Activated CD4-positive, alpha-beta memory T cell treated with anti-CD3 and anti-CD28 coated beads for 36 hours (primary cell): ENCODE results near the gene BROX. TPM values are rescaled to one million over a fixed set of nuclear protein-coding genes. Genes with fewer than 3 reads are reported as not detected.

ENCODE experiments used
- CTCF ChIA-PET: fragments of 350-600 bp; sonication (Branson Sonifier 250); formaldehyde crosslinking; loops from one replicate; lab custom pipeline; 2021; ENCODE audit warnings: antibody characterized with exemption, inconsistent platforms; lab: Charles Lee
- POLR2A ChIA-PET: fragments of 350-600 bp; sonication (Branson Sonifier 250); formaldehyde crosslinking; loops from one replicate; lab custom pipeline; 2021; ENCODE audit warnings: antibody characterized with exemption; lab: Charles Lee
- DNase-seq: peaks from one replicate; pipeline ENCODE4 v3.0.0-alpha.2; 2020
- H3K27ac Mint-ChIP-seq: one replicate; pipeline ENCODE4 v1.8.0; 2021; ENCODE audit warnings: mixed read lengths
- H3K27me3 Mint-ChIP-seq: one replicate; pipeline ENCODE4 v1.8.0; 2021; ENCODE audit warnings: mixed read lengths
- H3K36me3 Mint-ChIP-seq: one replicate; pipeline ENCODE4 v1.8.0; 2021; ENCODE audit warnings: mixed read lengths
- H3K4me1 Mint-ChIP-seq: one replicate; pipeline ENCODE4 v1.8.0; 2021; ENCODE audit warnings: low read depth, mixed read lengths
- H3K4me3 Mint-ChIP-seq: one replicate; pipeline ENCODE4 v1.8.0; 2021; ENCODE audit warnings: mild to moderate bottlenecking, mixed read lengths
- H3K9me3 Mint-ChIP-seq: one replicate; pipeline ENCODE4 v1.8.0; 2021; ENCODE audit warnings: mixed read lengths
- intact Hi-C: fragments of 100-400 bp; cut with micrococcal nuclease; formaldehyde crosslinking; loops from one replicate; pipeline ENCODE4 v1.15.1; 2023
- total RNA-seq, 2 experiments: library from RNA; stranded (reverse); gene quantifications; one replicate each; pipeline ENCODE4 v1.2.3, GENCODE V29; 2021

BROX gene
- total RNA-seq, 2 experiments from 2014 or later: 37.4 to 39.7 TPM

- no peaks in the 10 kb centered on the region for H3K4me1 Mint-ChIP-seq
- CTCF ChIA-PET: no interaction called here
Measured at GRCh38 chr1:222783051-222783450, 70.7 kb downstream of the BROX start.

GRCh38 chr1:222784371-222784770, 72.0 kb downstream of the BROX start:
- ChIA-PET CTCF (no interaction called here), POLR2A (no interaction called here)
- no peak for DNase-seq
- no peaks in the 10 kb centered on the region for H3K36me3 Mint-ChIP-seq
- H3K9me3 Mint-ChIP-seq: no peaks in the 10 kb centered on the region
- intact Hi-C loops: no loop called here
- no peak overlapping the region for H3K4me3 Mint-ChIP-seq
- peaks cover 18% of the 10 kb centered on the region for H3K27me3 Mint-ChIP-seq
- no peaks in the 10 kb centered on the region for H3K4me1 Mint-ChIP-seq
- H3K27ac Mint-ChIP-seq: no peak overlapping the region

More at GRCh38 chr1:222783051-222783450, 70.7 kb downstream of the BROX start:
- Mint-ChIP-seq H3K27me3 (peaks cover 18% of the 10 kb centered on the region), H3K27ac (no peak overlapping the region), H3K36me3 (no peaks in the 10 kb centered on the region), H3K4me3 (no peak overlapping the region), H3K9me3 (no peaks in the 10 kb centered on the region)
- POLR2A ChIA-PET: no interaction called here
- no peak for DNase-seq
- intact Hi-C loops: no loop called here

Other genes starting within 250 kb of the BROX start
- gene HHIPL2, start 164.5 kb upstream of the BROX start, total RNA-seq: not detected
- gene TAF1A, start 122.6 kb upstream of the BROX start, total RNA-seq: 10 to 100 TPM; 19.1 to 19.6 TPM
- 10 to 100 TPM; 41.5 to 43.2 TPM for gene MIA3, start 94.5 kb upstream of the BROX start, total RNA-seq
- 10 to 100 TPM; 64.6 to 65.1 TPM for gene AIDA, start 73 bp upstream of the BROX start, total RNA-seq
- gene FAM177B, start 24.6 kb downstream of the BROX start, total RNA-seq: not detected
- gene DISP1, start 102.5 kb downstream of the BROX start, total RNA-seq: 1 to 10 TPM in 1 of 2 experiments, under 1 TPM in 1; 0.81 to 1.1 TPM